GM19452 (cell line): ENCODE measurements around the gene MED29.
"Not testable (repeated sequence)": the region's sequence is repeated elsewhere in the genome, so short reads cannot be mapped to it uniquely, and the experiment has no call there.

Experiments
- ATAC-seq: cut with Tn5 transposase; IDR thresholded peaks from one replicate; pipeline ENCODE4 v1.9.1; 2021; ENCODE audit not compliant: unreplicated experiment

The MED29 gene

DNA sequence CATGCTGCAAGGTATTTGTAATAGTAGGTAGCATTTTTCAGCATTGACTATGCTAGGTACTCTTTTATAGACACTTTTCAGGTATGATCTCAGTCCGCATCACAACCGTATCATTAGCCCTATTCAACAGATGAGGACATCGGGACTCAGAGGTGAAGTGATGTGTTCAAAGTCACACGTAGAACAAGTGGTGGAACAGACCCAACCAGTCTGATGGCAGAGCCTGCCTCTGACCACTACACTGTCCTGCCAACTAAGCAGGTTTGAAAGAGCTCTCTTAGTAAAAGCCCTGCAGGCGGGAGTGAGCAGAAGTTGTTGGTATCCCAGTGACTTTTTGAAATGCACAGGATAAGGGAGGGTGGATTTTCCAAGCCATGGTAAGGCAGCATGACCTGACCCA is 20.4 kb upstream of the MED29 start:
- no peak for ATAC-seq

DNA sequence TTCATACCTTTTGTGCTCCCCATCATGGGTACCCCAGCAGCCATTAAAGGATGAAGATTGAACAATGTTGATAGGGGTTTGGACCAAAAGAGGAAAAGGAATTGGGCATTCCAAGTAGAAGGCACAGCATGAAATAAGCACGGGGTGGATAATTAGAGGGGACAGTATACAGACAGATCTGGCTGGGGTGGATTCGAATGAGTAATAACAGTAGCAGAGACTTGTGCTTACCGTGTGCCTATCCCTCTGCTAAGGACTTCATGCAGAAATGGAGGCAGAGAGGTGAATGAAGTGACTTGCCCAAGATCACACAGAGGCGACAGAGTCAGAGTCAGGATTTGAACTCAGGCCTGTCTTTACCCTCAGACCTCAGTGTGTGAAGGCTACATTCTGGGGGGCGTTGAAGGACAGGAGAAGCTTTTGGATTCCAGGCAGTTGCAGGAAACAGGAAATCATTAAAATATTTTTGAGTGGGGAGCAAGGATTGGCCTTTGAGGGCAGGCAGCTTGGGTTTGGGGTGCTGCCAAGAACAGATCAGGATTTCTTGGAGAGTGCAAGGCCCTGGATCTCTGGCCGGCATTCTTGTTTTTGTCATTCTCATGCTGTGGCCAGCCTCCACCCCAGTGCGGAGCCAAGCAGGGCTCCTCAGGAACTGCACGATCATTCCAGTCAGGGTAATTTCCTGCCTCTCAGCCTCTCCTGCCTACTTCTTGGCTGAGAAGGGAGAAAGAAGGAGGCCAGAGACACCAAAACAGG is 19.0 kb upstream of the MED29 start:
- no peak for ATAC-seq

DNA sequence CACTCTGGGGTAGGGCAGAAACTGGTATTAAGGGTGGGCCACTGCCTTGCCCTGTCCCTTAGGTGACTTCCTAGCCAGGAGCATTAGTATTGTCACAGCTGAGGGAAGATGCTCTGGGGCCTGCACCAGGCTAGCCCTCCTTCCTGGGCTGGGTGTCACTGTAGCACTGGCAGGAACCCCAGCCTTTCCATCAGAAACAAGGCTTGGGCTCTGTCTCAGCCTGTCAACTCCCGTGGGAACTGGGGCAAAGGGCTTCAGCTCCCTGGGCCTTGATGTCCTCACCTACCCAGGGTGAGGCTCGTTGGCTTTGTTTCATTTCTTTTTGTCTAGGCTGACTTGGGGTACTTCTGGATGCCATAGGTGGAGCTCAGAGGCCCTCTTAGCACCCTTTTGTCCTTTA is 18.2 kb upstream of the MED29 start:
- no peak for ATAC-seq

DNA sequence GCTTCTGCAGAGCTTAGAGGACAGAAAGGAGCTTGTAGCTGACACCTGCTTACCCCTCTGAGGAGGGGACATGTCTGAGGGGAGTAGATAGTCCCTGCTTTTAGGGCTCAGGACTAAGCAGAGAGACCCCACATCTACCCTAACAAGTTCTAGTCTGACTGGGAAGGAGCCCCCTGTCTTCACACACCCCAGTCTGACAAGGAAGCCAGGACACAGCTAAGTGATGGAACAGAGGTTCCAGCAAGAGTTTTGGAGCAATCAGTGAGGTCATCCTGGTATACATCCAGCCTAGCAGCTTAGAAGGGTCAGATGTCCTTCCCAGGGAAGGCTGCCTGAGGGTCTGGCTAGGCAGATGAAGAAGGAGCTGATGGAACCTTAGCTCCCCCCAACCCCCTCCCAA is 15.2 kb upstream of the MED29 start:
- no peak for ATAC-seq

DNA sequence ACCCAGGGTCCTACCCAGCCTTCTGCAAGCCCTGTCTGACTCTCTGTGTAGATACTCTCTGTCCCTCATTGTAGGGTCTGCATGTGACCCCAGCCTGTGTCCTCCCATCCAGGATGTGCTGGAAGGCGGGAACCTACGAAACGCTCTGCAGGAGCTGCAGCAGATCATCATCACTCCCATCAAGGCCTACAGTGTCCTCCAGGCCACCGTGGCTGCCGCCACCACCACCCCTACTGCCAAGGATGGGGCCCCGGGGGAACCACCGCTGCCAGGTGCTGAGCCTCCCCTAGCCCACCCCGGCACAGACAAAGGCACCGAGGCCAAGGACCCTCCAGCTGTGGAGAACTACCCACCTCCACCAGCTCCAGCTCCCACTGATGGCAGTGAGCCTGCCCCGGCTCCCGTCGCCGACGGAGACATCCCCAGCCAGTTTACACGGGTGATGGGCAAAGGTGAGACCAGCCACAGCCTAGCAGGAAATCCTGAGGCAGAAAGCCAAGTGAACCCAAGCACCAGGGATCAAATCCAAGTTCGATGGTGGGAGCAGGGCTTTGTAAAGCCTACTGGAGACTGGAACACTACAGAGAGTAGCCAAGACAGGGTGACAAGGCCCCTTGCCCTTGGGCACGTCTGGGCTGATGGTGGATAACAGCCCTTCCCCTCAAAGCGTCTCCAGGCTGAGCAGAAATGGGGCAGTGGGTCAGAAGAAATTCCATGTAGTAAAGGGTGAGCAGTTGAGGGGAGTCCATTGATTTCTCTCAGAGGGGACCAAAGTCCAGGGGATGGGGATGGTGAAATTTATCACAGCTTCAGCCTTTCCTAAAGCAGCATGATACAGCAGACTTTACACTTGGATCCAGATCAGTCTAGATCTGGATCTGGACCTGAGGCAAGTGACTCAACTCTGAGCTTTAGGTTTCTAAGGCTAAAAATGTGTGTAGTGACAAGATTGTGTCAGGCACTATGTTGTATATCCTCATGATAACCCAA is 13.5 kb upstream of the MED29 start:
- no peak for ATAC-seq

- not testable (repeated sequence) for ATAC-seq
Observed at GRCh38 chr19:39379366-39379765, 11.8 kb upstream of the MED29 start.

GRCh38 chr19:39379865-39380396 is 11.2 kb upstream of the MED29 start:
- ATAC-seq = no peak

- ATAC-seq = no peak
Observed at GRCh38 chr19:39380521-39381502, 10.4 kb upstream of the MED29 start.

GRCh38 chr19:39381910-39382611 is 9.1 kb upstream of the MED29 start:
- ATAC-seq = no peak

DNA sequence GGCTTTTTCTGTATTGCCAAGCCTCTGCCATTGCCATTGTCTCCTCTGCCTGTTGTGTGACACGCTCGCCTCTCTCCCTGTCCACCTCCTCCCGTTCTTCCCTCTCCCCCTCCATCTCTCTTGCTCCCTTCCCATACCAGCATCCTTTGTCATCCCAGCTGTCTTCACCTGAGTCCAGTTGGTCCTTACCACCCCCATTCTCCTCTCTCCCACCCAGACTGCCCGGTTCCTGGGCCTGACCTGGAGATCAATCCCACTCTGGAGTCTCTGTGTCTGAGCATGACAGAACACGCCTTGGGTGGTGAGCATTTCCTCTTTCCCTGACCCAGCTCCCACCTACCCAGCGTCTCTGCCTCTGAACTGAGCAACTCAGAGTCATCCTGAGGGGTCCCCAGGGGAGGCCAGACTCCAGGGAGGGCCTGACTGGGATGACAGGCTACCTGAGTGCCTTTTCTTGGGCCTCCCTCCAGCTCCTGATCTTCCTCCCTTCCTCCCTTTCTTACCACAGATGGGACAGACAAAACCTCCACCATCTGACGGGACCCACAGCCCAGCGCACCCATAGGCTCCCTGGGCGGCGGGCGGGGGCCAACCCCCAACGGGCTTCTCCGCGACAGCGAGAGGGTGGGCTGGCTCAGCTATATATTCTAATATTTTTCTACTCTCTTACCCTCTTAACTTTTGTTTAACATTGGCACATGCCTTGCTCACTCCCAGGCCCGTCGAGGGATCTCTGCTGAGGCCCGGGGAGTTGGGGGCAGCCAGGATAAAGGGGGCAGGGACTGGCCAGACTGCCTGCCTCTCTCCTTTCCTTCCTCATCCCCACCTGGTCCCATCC is 8.0 kb upstream of the MED29 start:
- no peak for ATAC-seq

DNA sequence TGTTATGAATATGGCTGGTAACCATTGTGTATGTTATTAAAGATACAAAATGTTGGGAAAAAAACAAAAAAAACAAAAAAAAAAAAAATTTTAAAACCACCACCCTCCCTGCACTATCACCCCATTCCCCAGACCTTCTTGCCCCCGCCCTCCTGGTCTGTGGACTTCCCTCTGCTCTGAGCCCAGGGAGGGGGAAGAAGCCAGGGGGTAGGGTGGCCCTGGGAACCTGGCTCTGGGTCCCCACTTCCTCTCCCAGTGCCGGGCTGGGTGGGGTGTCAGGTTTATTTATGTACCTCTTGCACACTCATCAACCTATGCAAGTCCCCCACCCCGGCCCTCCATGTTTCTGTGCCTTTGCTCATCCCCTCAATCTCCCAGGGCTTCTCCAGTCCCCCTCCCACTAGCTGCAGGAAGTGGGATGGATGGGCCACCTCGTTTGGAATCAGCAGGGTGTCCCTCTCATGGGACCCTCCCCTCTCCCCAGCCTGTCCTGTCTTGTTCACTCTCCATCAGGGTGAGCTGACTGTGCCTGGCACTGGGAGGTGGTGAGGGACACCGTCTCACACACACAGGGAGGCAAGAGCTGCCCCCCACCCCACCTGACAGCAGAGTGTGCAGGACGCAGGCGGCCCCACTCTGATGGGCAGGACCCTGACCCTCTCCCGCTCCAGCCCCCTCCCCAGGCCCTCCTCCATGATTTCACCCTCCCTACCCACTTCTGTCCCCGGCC is 6.2 kb upstream of the MED29 start:
- ATAC-seq = no peak

GRCh38 chr19:39385629-39386411 is 5.4 kb upstream of the MED29 start:
- no peak for ATAC-seq

GRCh38 chr19:39386557-39386956 is 4.6 kb upstream of the MED29 start:
- no peak for ATAC-seq

- no peak for ATAC-seq
Observed at GRCh38 chr19:39388657-39389056, 2.5 kb upstream of the MED29 start.

DNA sequence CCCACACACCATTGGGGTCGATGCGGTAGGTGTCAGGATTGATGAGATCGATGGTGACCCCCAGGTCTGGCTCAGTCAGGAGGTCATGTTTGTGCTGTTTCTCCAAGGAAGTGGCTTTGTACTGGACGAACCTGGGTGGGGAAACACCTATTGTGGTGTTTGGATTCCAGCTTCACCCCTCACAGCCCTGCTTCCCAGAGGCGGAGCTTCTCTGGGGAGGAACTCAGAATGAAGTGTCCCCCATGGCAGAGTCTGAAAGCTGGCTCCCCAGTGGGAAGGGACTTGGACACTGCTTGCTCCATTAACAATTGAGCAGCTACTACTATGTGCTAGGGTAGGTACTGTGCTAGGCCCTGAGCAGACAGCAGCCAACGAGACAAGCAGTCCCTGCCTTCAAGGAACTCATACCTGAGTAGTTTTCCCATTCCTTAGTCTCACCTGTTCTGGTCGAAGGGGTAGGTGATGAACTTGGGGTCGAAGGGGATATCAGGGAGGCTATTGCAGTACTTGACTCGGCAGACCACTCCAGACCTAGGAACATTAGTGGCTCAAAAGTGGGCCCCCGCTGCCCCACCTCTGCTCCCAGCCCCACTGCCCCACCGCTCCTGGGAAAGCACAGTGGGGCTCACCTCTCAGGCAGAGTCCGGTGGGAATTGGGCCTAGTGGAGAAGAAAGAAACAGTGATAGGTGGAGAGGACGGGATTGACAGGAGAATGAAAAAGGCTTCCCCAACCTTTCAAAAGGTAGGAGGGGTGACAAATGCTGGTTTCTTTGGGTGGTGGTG is 1.4 kb upstream of the MED29 start:
- ATAC-seq = no peak

DNA sequence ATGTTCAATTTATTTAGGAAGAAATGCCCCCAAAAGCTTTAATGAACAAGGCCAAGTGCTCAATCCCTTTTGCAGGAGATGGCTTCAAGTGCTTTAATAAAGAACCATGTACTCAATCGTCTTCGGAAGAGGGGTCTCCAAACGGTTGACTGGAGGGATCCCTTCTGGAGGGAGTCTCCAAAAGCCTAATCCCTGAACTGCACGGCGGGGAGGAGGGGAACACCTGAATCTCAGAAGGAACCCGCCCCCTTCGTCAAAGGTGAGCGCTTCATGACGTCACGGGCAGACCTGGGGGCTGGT is 777 bp upstream of the MED29 start:
- no peak for ATAC-seq
